Caco-2 (cell line): ENCODE data around the gene SLC2A4. TPM values are rescaled to one million over a fixed set of nuclear protein-coding genes. Genes with fewer than 3 reads are reported as not detected.

Experiments
- Bru-seq: library from RNA; stranded (reverse); fragments of 400-500 nt; gene quantifications from one replicate; lab custom pipeline; 2021; lab: Mats Ljungman, UMichigan
- BruChase-seq, 2 experiments: library from RNA; stranded (reverse); fragments of 400-500 nt; gene quantifications; one replicate each; lab custom pipeline; 2021; lab: Mats Ljungman, UMichigan
- BruUV-seq: library from RNA; stranded (reverse); fragments of 400-500 nt; replicated peaks from 2 replicates; lab custom pipeline; 2021; lab: Mats Ljungman, UMichigan
- CTCF ChIA-PET: fragments of 300-600 bp; sonication (Branson Sonifier 250); formaldehyde crosslinking; loops from one replicate; lab custom pipeline; 2022; ENCODE audit warnings: antibody characterized with exemption; lab: Charles Lee
- POLR2A ChIA-PET: fragments of 300-600 bp; sonication (Branson Sonifier 250); formaldehyde crosslinking; loops from one replicate; lab custom pipeline; 2022; ENCODE audit warnings: antibody characterized with exemption; lab: Charles Lee
- DNase-seq, 2 experiments: peaks; one replicate each; pipeline versions ENCODE4 v3.0.0 to v3.0.0-alpha.2; 2020 to 2022
- H3K27me3 ChIP-seq: replicated peaks from 2 replicates; pipeline ENCODE4 v1.6.0; 2011; ENCODE audit warnings: low read length; ENCODE audit not compliant: control insufficient read depth, insufficient read depth
- H3K36me3 ChIP-seq: 2 replicates; pipeline ENCODE4 v1.5.1; 2011; ENCODE audit warnings: low read length; ENCODE audit not compliant: control insufficient read depth, insufficient read depth
- H3K4me1 ChIP-seq: fragments of 250-450 bp; sonication (Bioruptor Pico); 2 replicates; pipeline ENCODE4 v1.5.1; 2020; ENCODE audit warnings: mild to moderate bottlenecking
- H3K4me3 ChIP-seq: 2 replicates; pipeline ENCODE4 v1.5.1; 2011; ENCODE audit warnings: low read depth, mild to moderate bottlenecking, control low read depth, low read length
- H3K9me3 ChIP-seq: fragments of 250-450 bp; sonication (Bioruptor Pico); 2 replicates; pipeline ENCODE4 v1.5.1; 2020; ENCODE audit warnings: mild to moderate bottlenecking, moderate library complexity
- H3K27ac Mint-ChIP-seq: one replicate; pipeline ENCODE4 v1.8.0; 2022; ENCODE audit warnings: mixed read lengths; ENCODE audit not compliant: unreplicated experiment
- H3K27me3 Mint-ChIP-seq: one replicate; pipeline ENCODE4 v1.8.0; 2022; ENCODE audit warnings: mixed read lengths; ENCODE audit not compliant: insufficient read depth, unreplicated experiment
- H3K36me3 Mint-ChIP-seq: one replicate; pipeline ENCODE4 v1.8.0; 2022; ENCODE audit warnings: mild to moderate bottlenecking, mixed read lengths; ENCODE audit not compliant: insufficient read depth, unreplicated experiment
- H3K4me1 Mint-ChIP-seq: one replicate; pipeline ENCODE4 v1.8.0; 2022; ENCODE audit warnings: low read depth, mixed read lengths; ENCODE audit not compliant: unreplicated experiment
- H3K4me3 Mint-ChIP-seq: one replicate; pipeline ENCODE4 v1.8.0; 2022; ENCODE audit warnings: mild to moderate bottlenecking, moderate library complexity, mixed read lengths; ENCODE audit not compliant: unreplicated experiment
- H3K9me3 Mint-ChIP-seq: one replicate; pipeline ENCODE4 v1.8.0; 2022; ENCODE audit warnings: mixed read lengths; ENCODE audit not compliant: unreplicated experiment
- intact Hi-C: fragments of 100-400 bp; cut with micrococcal nuclease; formaldehyde crosslinking; loops from one replicate; pipeline ENCODE4 v1.10.0; 2022; ENCODE audit not compliant: unreplicated experiment
- long read RNA-seq: library from polyadenylated mRNA; stranded (forward); transcript quantifications from one replicate; pipeline ENCODE4 v2.0.0, GENCODE V29; 2022
- total RNA-seq: library from RNA; stranded (reverse); gene quantifications from 2 replicates; pipeline ENCODE4 v1.2.3, GENCODE V29; 2022
- TF ChIP-seq, protein P1 (sequence below), 2 experiments: fragments of 200-600 bp in 1 of 2; IDR thresholded peaks; 1 replicate in 1 of 2; 2 replicates in 1 of 2; pipeline versions ENCODE4 v1.5.1 to v1.8.0; 2011 to 2022; ENCODE audit warnings: antibody characterized with exemption in 1 of 2, control low read depth in 1 of 2, inconsistent platforms in 1 of 2, low read depth in 1 of 2, low read length in 1 of 2, mild to moderate bottlenecking in 1 of 2, moderate library complexity in 1 of 2; ENCODE audit not compliant: insufficient read depth in 1 of 2, severe bottlenecking in 1 of 2, unreplicated experiment in 1 of 2

SLC2A4 gene
- total RNA-seq = 0.35 and 0.88 TPM in 2 replicates
- Bru-seq, nascent RNA = percentile 28 among the genes with signal in this experiment
- BruChase-seq, experiment 1, labeled RNA remaining after a 2-hour chase = percentile 35 among the genes with signal in this experiment
- BruChase-seq, experiment 2, labeled RNA remaining after a 6-hour chase = percentile 27 among the genes with signal in this experiment
- long read RNA-seq = 0 reads

DNA sequence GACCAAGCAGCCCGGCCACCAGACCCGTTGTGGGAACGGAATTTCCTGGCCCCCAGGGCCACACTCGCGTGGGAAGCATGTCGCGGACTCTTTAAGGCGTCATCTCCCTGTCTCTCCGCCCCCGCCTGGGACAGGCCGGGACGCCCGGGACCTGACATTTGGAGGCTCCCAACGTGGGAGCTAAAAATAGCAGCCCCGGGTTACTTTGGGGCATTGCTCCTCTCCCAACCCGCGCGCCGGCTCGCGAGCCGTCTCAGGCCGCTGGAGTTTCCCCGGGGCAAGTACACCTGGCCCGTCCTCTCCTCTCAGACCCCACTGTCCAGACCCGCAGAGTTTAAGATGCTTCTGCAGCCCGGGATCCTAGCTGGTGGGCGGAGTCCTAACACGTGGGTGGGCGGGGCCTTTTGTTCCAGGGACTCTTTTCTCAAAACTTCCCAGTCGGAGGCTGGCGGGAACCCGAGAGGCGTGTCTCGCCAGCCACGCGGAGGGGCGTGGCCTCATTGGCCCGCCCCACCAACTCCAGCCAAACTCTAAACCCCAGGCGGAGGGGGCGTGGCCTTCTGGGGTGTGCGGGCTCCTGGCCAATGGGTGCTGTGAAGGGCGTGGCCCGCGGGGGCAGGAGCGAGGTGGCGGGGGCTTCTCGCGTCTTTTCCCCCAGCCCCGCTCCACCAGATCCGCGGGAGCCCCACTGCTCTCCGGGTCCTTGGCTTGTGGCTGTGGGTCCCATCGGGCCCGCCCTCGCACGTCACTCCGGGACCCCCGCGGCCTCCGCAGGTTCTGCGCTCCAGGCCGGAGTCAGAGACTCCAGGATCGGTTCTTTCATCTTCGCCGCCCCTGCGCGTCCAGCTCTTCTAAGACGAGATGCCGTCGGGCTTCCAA, at the start of gene SLC2A4:
SLC2A4 (plus strand) TSS at position 645 of the 879 bp plus-strand sequence; CDS start at position 862, 217 bp downstream.
- Mint-ChIP-seq H3K4me3 (peak within 1 kb of the TSS; percentile 85), H3K27ac (peak within 1 kb of the TSS; percentile 85), H3K36me3 (peaks cover 5% of the 10 kb centered on the region), H3K9me3 (no peaks in the 10 kb centered on the region), H3K27me3 (no peaks in the 10 kb centered on the region), H3K4me1 (peaks cover 8% of the 10 kb centered on the region)
- no TSS peak for BruUV-seq
- Histone ChIP-seq H3K36me3 (no peaks in the 10 kb centered on the region), H3K27me3 (no peaks in the 10 kb centered on the region), H3K4me1 (peaks cover 3% of the 10 kb centered on the region; the same call in 1 of the 2 replicates), H3K4me3 (peak within 1 kb of the TSS; percentile 54), H3K9me3 (no peaks in the 10 kb centered on the region)
- peak; percentile 91 to 92 for DNase-seq
- ChIA-PET POLR2A (interaction anchor here (0.6 to 1.5 kb wide), 5 partner anchors 10 to 279 kb away, joined by 3 to 5 read pairs (median 3); partner anchors contain the start of gene TMEM256), CTCF (interaction anchor here (0.6 to 1.8 kb wide), 9 partner anchors 11 to 603 kb away, joined by 3 to 20 read pairs (median 6); partner anchors contain the start of gene ATP1B2)
- intact Hi-C loops = loop anchor here (1.0 kb wide), 1 partner anchor 13 kb away; the partner anchor contains the start of gene YBX2
- TF ChIP-seq, protein P1, sequence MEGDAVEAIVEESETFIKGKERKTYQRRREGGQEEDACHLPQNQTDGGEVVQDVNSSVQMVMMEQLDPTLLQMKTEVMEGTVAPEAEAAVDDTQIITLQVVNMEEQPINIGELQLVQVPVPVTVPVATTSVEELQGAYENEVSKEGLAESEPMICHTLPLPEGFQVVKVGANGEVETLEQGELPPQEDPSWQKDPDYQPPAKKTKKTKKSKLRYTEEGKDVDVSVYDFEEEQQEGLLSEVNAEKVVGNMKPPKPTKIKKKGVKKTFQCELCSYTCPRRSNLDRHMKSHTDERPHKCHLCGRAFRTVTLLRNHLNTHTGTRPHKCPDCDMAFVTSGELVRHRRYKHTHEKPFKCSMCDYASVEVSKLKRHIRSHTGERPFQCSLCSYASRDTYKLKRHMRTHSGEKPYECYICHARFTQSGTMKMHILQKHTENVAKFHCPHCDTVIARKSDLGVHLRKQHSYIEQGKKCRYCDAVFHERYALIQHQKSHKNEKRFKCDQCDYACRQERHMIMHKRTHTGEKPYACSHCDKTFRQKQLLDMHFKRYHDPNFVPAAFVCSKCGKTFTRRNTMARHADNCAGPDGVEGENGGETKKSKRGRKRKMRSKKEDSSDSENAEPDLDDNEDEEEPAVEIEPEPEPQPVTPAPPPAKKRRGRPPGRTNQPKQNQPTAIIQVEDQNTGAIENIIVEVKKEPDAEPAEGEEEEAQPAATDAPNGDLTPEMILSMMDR (IDR thresholded peaks at IDR 0.05; ENCODE audit: insufficient read depth in 1 of 2, low read depth in 1 of 2, low read length in 1 of 2, severe bottlenecking in 1 of 2, unreplicated experiment in 1 of 2) = no peak

DNA sequence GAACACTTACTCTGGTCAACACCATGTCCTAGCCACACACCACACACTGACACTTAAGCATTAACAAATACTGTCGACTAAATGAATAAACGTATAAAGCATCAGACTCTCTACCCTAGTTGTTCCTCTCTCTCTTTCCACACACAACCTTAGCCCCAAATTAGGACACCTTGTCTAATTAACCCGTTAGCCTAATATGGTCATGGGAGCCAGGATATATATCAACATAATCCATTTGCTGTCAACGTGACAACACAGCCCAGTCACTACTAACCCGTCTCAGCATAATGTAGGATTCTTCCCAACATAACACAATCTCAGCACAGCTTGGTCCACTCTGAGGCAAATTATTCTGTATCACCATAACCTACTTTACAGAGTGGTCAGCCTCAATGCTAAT, 49.4 kb upstream of the SLC2A4 start:
- intact Hi-C loops = no loop called here
- CTCF ChIA-PET = no interaction called here

More for the DNA sequence above, 49.4 kb upstream of the SLC2A4 start:
- H3K4me1 Mint-ChIP-seq = peaks cover 11% of the 10 kb centered on the region
- H3K9me3 ChIP-seq = no peaks in the 10 kb centered on the region
- H3K9me3 Mint-ChIP-seq = no peaks in the 10 kb centered on the region
- POLR2A ChIA-PET = no interaction called here
- H3K27ac Mint-ChIP-seq = no peak overlapping the region
- peaks cover 70% of the 10 kb centered on the region for H3K36me3 Mint-ChIP-seq
- H3K4me3 Mint-ChIP-seq = peak overlapping the region; percentile 10
- no peak for DNase-seq
- H3K27me3 Mint-ChIP-seq = no peaks in the 10 kb centered on the region
- H3K4me3 ChIP-seq = no peak overlapping the region; the same call in 1 of the 2 replicates
- no peaks in the 10 kb centered on the region for H3K4me1 ChIP-seq
- BruUV-seq = TSS peak; percentile 32
- H3K27me3 ChIP-seq = no peaks in the 10 kb centered on the region
- no peaks in the 10 kb centered on the region; the same call in none of the 2 replicates for H3K36me3 ChIP-seq
- TF ChIP-seq, protein P1 (IDR thresholded peaks at IDR 0.05; ENCODE audit: insufficient read depth in 1 of 2, low read depth in 1 of 2, low read length in 1 of 2, severe bottlenecking in 1 of 2, unreplicated experiment in 1 of 2) = no peak
